ENCODE results near the gene ANO6.

DNA sequence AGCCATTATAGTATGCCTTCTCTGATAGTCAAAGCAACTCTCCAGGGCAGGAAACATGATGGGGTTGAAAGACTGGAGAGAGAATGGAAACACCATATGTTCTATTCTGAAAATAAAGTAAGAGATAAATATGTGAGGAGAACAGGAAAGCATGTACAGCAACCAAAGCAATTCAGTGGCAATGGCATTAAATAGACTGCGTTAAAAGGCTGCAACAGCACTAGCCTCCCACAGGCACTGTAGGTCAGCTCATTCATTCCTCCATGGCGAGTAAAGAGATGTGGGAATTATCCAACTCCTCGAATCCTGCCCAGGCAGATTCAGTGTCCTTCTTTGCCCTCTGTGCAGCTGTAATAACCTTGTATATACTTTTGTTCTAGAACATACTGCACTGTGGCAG lies 43.8 kb downstream of the ANO6 start:
- TF ChIP-seq POLR2A (IDR thresholded peaks at IDR 0.05; ENCODE audit: low read depth, low read length) (no peak), NFE2L2 (IDR thresholded peaks at IDR 0.05; ENCODE audit: low read depth, low read length) (no peak), CEBPB (IDR thresholded peaks at IDR 0.05; ENCODE audit: low read depth, low read length) (no peak), MAZ (IDR thresholded peaks at IDR 0.05; ENCODE audit: borderline replicate concordance, low read depth, low read length) (no peak), BHLHE40 (IDR thresholded peaks at IDR 0.05; ENCODE audit: low read depth, low read length) (no peak), RAD21 (IDR thresholded peaks at IDR 0.05; ENCODE audit: low read length) (no peak; the same call in 1 of the 2 replicates), RFX5 (IDR thresholded peaks at IDR 0.05; ENCODE audit: low read depth, low read length) (no peak)
- TF ChIP-seq, protein P1, sequence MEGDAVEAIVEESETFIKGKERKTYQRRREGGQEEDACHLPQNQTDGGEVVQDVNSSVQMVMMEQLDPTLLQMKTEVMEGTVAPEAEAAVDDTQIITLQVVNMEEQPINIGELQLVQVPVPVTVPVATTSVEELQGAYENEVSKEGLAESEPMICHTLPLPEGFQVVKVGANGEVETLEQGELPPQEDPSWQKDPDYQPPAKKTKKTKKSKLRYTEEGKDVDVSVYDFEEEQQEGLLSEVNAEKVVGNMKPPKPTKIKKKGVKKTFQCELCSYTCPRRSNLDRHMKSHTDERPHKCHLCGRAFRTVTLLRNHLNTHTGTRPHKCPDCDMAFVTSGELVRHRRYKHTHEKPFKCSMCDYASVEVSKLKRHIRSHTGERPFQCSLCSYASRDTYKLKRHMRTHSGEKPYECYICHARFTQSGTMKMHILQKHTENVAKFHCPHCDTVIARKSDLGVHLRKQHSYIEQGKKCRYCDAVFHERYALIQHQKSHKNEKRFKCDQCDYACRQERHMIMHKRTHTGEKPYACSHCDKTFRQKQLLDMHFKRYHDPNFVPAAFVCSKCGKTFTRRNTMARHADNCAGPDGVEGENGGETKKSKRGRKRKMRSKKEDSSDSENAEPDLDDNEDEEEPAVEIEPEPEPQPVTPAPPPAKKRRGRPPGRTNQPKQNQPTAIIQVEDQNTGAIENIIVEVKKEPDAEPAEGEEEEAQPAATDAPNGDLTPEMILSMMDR (conservative IDR thresholded peaks at IDR 0.05; ENCODE audit: low read depth, low read length) = no peak

All from IMR-90 (cell line).